Endothelial cell of umbilical vein (primary cell): Measurements from ENCODE around the gene GTSE1. TPM values are rescaled to one million over a fixed set of nuclear protein-coding genes. Genes with fewer than 3 reads are reported as not detected.

Experiments
- BruUV-seq: library from RNA; stranded (reverse); fragments of 400-500 nt; replicated peaks from 2 replicates; lab custom pipeline; 2021; lab: Mats Ljungman, UMichigan
- CTCF ChIA-PET: fragments of 300-600, 350-600 bp; sonication (Branson Sonifier 250); formaldehyde crosslinking; loops from one replicate; lab custom pipeline; 2021; ENCODE audit warnings: antibody characterized with exemption, inconsistent platforms; lab: Charles Lee
- POLR2A ChIA-PET: fragments of 300-600, 350-600 bp; sonication (Branson Sonifier 250); formaldehyde crosslinking; loops from one replicate; lab custom pipeline; 2021; ENCODE audit warnings: antibody characterized with exemption, inconsistent platforms; lab: Charles Lee
- DNase-seq: peaks from one replicate; pipeline ENCODE4 v3.0.0-alpha.2; 2011; ENCODE audit warnings: low read depth, low spot score
- FAIRE-seq: peaks from 2 replicates; lab custom pipeline; 2011; peaks lifted over from hg19 to GRCh38; lab: Jason Lieb, UNC
- H2AFZ ChIP-seq: 2 replicates; pipeline ENCODE4 v1.6.0; 2012; ENCODE audit warnings: low read depth, low read length, control low read depth, inconsistent platforms
- H3K27ac ChIP-seq: 2 replicates; pipeline ENCODE4 v1.5.1; 2011; ENCODE audit warnings: low read depth, mild to moderate bottlenecking, control low read depth, low read length, moderate library complexity; ENCODE audit not compliant: insufficient read depth
- H3K27me3 ChIP-seq, 2 experiments: 2 replicates each; pipeline versions ENCODE4 v1.6.0 to v1.6.1; 2011; ENCODE audit warnings: low read length in 2 of 2, mixed read lengths in 1 of 2; ENCODE audit not compliant: control insufficient read depth in 2 of 2, insufficient read depth in 2 of 2
- H3K36me3 ChIP-seq, 2 experiments: 2 replicates in 1 of 2; 3 replicates in 1 of 2; pipeline ENCODE4 v1.5.1; 2011; ENCODE audit warnings: low read length in 2 of 2, mild to moderate bottlenecking in 1 of 2, moderate library complexity in 1 of 2; ENCODE audit not compliant: control insufficient read depth in 2 of 2, insufficient read depth in 2 of 2; ENCODE audit errors: extremely low read depth in 1 of 2
- H3K4me1 ChIP-seq: 3 replicates; pipeline ENCODE4 v1.5.1; 2011; ENCODE audit warnings: mild to moderate bottlenecking, low read length; ENCODE audit not compliant: control insufficient read depth, insufficient read depth; ENCODE audit errors: extremely low read depth
- H3K4me2 ChIP-seq: 2 replicates; pipeline ENCODE4 v1.6.1; 2011; ENCODE audit warnings: low read length, control low read depth, mixed read lengths; ENCODE audit not compliant: insufficient read depth
- H3K4me3 ChIP-seq, 3 experiments: fragments of 200-600 bp in 1 of 3; sonication (generic), shearing (Covaris generic) in 1 of 3; replicated peaks in 1 of 3; 2 replicates each; pipeline ENCODE4 v1.5.1; 2011 to 2016; ENCODE audit warnings: control low read depth in 3 of 3, low read length in 3 of 3, mild to moderate bottlenecking in 2 of 3, inconsistent platforms in 1 of 3, low read depth in 1 of 3, moderate library complexity in 1 of 3; ENCODE audit not compliant: insufficient read depth in 1 of 3
- H3K79me2 ChIP-seq: 2 replicates; pipeline ENCODE4 v1.6.0; 2012; ENCODE audit warnings: low read length, inconsistent platforms; ENCODE audit not compliant: control insufficient read depth, insufficient read depth
- H3K9ac ChIP-seq: replicated peaks from 2 replicates; pipeline ENCODE3; 2011; ENCODE audit warnings: low read length, control low read depth; ENCODE audit not compliant: insufficient read depth; ENCODE audit errors: extremely low read depth
- H3K9me1 ChIP-seq: replicated peaks from 3 replicates; pipeline ENCODE4 v1.6.0; 2011; ENCODE audit warnings: mild to moderate bottlenecking, low read length; ENCODE audit not compliant: control insufficient read depth, insufficient read depth; ENCODE audit errors: extremely low read depth
- H3K9me3 ChIP-seq: replicated peaks from 2 replicates; pipeline ENCODE4 v1.5.1; 2012; ENCODE audit warnings: low read length, inconsistent platforms; ENCODE audit not compliant: control insufficient read depth, insufficient read depth
- H4K20me1 ChIP-seq: replicated peaks from 2 replicates; pipeline ENCODE3; 2011; ENCODE audit warnings: mild to moderate bottlenecking, low read length; ENCODE audit not compliant: control insufficient read depth, insufficient read depth; ENCODE audit errors: extremely low read depth
- CTCF ChIP-seq, 2 donors: IDR thresholded peaks; 1 replicate in 1 of 2; 2 replicates in 1 of 2; pipeline ENCODE4 v1.5.1; 2011; ENCODE audit warnings: low read length in 2 of 2, mild to moderate bottlenecking in 2 of 2, moderate library complexity in 2 of 2, control low read depth in 1 of 2, inconsistent platforms in 1 of 2, low read depth in 1 of 2; ENCODE audit not compliant: insufficient read depth in 1 of 2; ENCODE audit errors: extremely low read depth in 1 of 2
- EZH2 ChIP-seq: IDR thresholded peaks from 2 replicates; pipeline ENCODE4 v1.6.1; 2012; ENCODE audit warnings: borderline replicate concordance, low read depth, mild to moderate bottlenecking, moderate library complexity, low read length, inconsistent platforms; ENCODE audit not compliant: severe bottlenecking
- FOS ChIP-seq: IDR thresholded peaks from 2 replicates; pipeline ENCODE4 v1.6.1; 2011; ENCODE audit warnings: mild to moderate bottlenecking, low read length, moderate library complexity, borderline replicate concordance; ENCODE audit not compliant: insufficient read depth
- GATA2 ChIP-seq: IDR thresholded peaks from 2 replicates; pipeline ENCODE4 v1.7.0; 2011; ENCODE audit warnings: low read depth, mild to moderate bottlenecking, moderate library complexity, mixed read lengths, low read length; ENCODE audit not compliant: insufficient read length, insufficient read depth
- JUN ChIP-seq: IDR thresholded peaks from 2 replicates; pipeline ENCODE4 v1.6.1; 2011; ENCODE audit warnings: borderline replicate concordance, low read depth; ENCODE audit not compliant: insufficient read length, insufficient read depth
- MAX ChIP-seq: IDR thresholded peaks from 2 replicates; pipeline ENCODE4 v1.6.1; 2011; ENCODE audit not compliant: insufficient read depth, insufficient read length
- MYC ChIP-seq: IDR thresholded peaks from one replicate; pipeline ENCODE4 v1.6.1; 2011; ENCODE audit warnings: mild to moderate bottlenecking, low read depth, low read length
- POLR2A ChIP-seq: IDR thresholded peaks from 2 replicates; pipeline ENCODE4 v1.6.1; 2012; ENCODE audit warnings: low read depth, mild to moderate bottlenecking, control low read depth, low read length
- POLR2AphosphoS5 ChIP-seq: IDR thresholded peaks from 2 replicates; pipeline ENCODE4 v1.6.1; 2012; ENCODE audit warnings: low read depth, mild to moderate bottlenecking, control low read depth, low read length, moderate library complexity; ENCODE audit not compliant: insufficient read depth
- dilution Hi-C: fragments of 300-500 bp; cut with MboI; formaldehyde crosslinking; loops from one replicate; pipeline ENCODE4 v1.15.0; 2019; ENCODE audit warnings: low sequenced_read_pairs; ENCODE audit not compliant: extremely low pct_ligation_motif_present
- intact Hi-C: fragments of 100-400 bp; cut with micrococcal nuclease; formaldehyde crosslinking; loops from one replicate; pipeline ENCODE4 v1.10.0; 2022
- polyA plus RNA-seq, 4 experiments: library from polyadenylated mRNA; depleted of rRNA in 3 of 4; stranded (reverse) in 3 of 4; unstranded in 1 of 4; fragments of >200 nt; gene quantifications; 2 replicates each; pipeline versions ENCODE4 v1.2.1 to v1.2.3, GENCODE V29; 2011 to 2012; ENCODE audit warnings: missing spikeins in 1 of 4
- total RNA-seq: library from RNA; stranded (reverse); gene quantifications from 2 replicates; pipeline ENCODE4 v1.2.3, GENCODE V29; 2021

Gene GTSE1
- total and polyA plus RNA-seq, 2 donors (not counting 3 experiments of a cell fraction or from before 2014, with no cell fraction given) = 25.9 to 57.2 TPM

DNA sequence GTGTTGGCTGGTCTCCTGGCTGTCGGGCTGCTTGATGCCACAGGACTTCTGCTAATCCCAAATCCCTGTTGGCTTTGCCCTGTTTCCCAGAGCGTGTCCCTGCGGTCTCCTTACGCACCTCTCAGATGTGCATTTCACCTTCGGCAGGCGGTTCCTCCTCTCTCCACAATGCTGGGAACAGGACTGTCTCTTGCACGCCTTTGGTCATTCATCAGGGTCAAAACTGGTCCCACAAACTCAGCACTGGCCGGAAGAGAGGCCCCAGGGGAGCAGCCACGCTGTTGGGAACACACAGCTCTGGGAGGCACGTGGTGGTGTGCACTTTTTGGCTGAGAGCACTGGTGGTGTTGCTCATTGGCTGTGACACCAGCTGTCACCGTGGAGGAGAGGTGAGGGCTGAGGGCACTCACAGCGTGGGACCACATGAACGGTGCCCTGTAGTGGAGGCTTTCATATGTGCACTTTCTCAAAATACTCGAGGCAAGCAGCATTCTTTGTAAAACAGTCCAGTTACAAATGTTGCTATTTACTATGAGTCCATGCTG, 23.6 kb downstream of the GTSE1 start:
- H3K79me2 ChIP-seq = peaks cover 34% of the 10 kb centered on the region
- H3K4me2 ChIP-seq = no peak overlapping the region
- intact Hi-C loops (no loop called here), dilution Hi-C loops (no loop called here)
- no peak overlapping the region for H2AFZ ChIP-seq
- ChIA-PET POLR2A (no interaction called here), CTCF (interaction anchor here (2.9 kb wide), 1 partner anchor 198 kb away, joined by 12 read pairs; no protein-coding TSS in a partner anchor)
- no peak for TF ChIP-seq FOS
- no peak for TF ChIP-seq JUN
- TF ChIP-seq GATA2 = no peak
- no peak for TF ChIP-seq EZH2
- TF ChIP-seq CTCF (IDR thresholded peaks at IDR 0.05; ENCODE audit: extremely low read depth in 1 of 2, insufficient read depth in 1 of 2, low read depth in 1 of 2, low read length in 2 of 2) = no peak
- TF ChIP-seq MAX = no peak
- no peak for TF ChIP-seq POLR2AphosphoS5
- no peak for TF ChIP-seq POLR2A
- no peak for TF ChIP-seq MYC
- H3K27ac ChIP-seq = no peak overlapping the region
- H3K9ac ChIP-seq = no peak overlapping the region
- peaks cover 4 to 14% of the 10 kb centered on the region in 2 experiments for H3K36me3 ChIP-seq
- FAIRE-seq (no peak), DNase-seq (no peak)
- H3K27me3 ChIP-seq = no peaks in the 10 kb centered on the region
- no peaks in the 10 kb centered on the region for H3K9me3 ChIP-seq
- no peak overlapping the region for H3K4me3 ChIP-seq
- no peaks in the 10 kb centered on the region for H4K20me1 ChIP-seq
- H3K9me1 ChIP-seq = no peaks in the 10 kb centered on the region
- no TSS peak for BruUV-seq
- H3K4me1 ChIP-seq = no peaks in the 10 kb centered on the region
